T47D (cell line): ENCODE data around the gene CXorf49.

Source experiments
- DNase-seq, 2 experiments: peaks; one replicate each; pipeline versions ENCODE4 v3.0.0 to v3.0.0-alpha.2; 2011 to 2012; ENCODE audit warnings: low read depth in 1 of 2, low spot score in 1 of 2
- JUND ChIP-seq: IDR thresholded peaks from 2 replicates; pipeline ENCODE4 v1.6.1; 2012; ENCODE audit warnings: low read depth
- in situ Hi-C: cut with HindIII; loops from 2 replicates; pipeline ENCODE4 v1.10.0; 2016; ENCODE audit warnings: low sequenced_read_pairs, low pct_unique_long_range_greater_than_20kb

The CXorf49 gene

DNA sequence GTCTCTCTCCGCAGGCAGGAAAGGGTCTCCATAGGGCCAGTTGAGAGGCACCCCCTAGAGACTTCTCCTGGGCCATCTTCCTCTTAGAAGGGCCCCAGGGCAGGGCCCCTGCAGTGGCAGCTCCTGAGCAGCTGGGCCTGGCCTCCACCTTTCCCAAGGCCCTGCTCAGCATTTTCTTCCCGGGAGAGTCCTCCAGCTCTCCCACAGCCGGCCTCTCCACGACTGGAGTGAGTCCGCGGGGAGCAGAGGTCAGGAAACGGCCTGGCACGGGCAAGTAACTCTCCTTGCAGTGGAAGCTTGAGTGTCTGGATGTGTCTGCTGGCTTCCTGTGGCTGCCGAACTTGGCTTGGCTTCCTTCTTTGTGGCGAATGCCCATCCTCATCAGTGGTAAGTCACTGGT is 52.3 kb downstream of the CXorf49 start:
- DNase-seq: no peak
- in situ Hi-C loops: no loop called here
- TF ChIP-seq JUND: no peak

GRCh38 chrX:71664889-71665491 is 53.1 kb downstream of the CXorf49 start:
- DNase-seq: no peak
- no peak for TF ChIP-seq JUND
- in situ Hi-C loops: no loop called here
